ENCODE data around the gene USP15. TPM values are rescaled to one million over a fixed set of nuclear protein-coding genes. Genes with fewer than 3 reads are reported as not detected.

USP15 gene
- total RNA-seq, 1 experiment from 2014 or later: 35.3 TPM

DNA sequence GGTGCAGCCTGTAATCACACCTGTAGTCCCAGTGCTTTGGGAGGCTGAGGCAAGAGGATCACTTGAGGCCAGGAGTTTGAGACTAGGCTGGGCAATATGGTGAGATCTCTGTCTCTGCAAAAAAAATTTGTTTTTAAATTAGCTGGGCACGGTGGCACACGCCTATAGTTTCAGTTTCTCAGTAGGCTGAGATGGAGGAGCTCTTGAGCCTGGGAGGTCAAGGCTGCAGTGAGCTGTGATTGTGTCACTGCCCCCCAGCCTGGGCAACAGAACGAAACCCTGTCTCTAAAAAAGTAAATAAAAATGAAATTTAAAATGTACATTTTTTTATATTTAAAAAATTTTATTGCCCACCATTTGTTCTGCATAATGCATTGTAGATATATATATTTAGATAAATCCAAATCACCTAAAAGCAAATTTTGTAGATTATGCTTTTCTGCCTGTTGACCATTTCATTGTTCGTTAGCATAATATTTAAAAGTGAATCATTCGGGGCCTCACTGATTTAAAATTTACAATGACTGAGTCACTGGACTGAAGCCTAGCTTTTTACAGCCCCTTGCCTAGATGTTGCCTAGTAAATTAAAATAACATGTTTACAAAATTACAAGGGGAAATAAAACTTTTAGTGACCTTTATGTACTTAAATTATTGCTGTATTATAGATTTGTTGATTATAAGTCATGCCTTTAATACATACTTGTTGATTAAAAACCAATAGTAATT, 87.9 kb downstream of the USP15 start:
- Mint-ChIP-seq H3K27me3 (ENCODE audit: low read depth) (no peaks in the 10 kb centered on the region), H3K4me3 (no peak overlapping the region), H3K9me3 (peaks cover 3 to 9% of the 10 kb centered on the region in 2 experiments; a peak in 3 of 5 replicates), H3K27ac (no peak overlapping the region), H3K36me3 (ENCODE audit: insufficient read depth in 1 of 3, low read depth in 3 of 3) (peaks cover 16 to 25% (median 20%) of the 10 kb centered on the region in 3 experiments; a peak in 6 of 7 replicates), H3K4me1 (no peaks in the 10 kb centered on the region)
- H3K4me1 ChIP-seq (ENCODE audit: insufficient read depth, low read length): no peaks in the 10 kb centered on the region
- no peaks in the 10 kb centered on the region for H3K79me2 ChIP-seq (ENCODE audit: insufficient read depth, low read length)
- no peak overlapping the region for H3K9ac ChIP-seq (ENCODE audit: extremely low read depth, insufficient read length, low read length)
- H4K5ac ChIP-seq (ENCODE audit: insufficient read length, low read depth, low read length): no peak overlapping the region
- H3K23me2 ChIP-seq (ENCODE audit: insufficient read length, low read depth, low read length, poor library complexity, severe bottlenecking): no peaks in the 10 kb centered on the region
- no CpG with 5 or more reads among the region's 5 CpGs for WGBS (ENCODE audit: extremely low coverage, insufficient read length, low lambda C conversion rate)
- no peaks in the 10 kb centered on the region for H3K79me1 ChIP-seq (ENCODE audit: insufficient read depth, low read depth, low read length, poor library complexity, severe bottlenecking)
- no peak overlapping the region for H2AFZ ChIP-seq (ENCODE audit: low read length)
- DNase-seq: no peak
- no peaks in the 10 kb centered on the region for H3K9me3 ChIP-seq (ENCODE audit: control insufficient read depth, low read depth, low read length)
- no peak overlapping the region for H2BK120ac ChIP-seq (ENCODE audit: low read depth, low read length, poor library complexity, severe bottlenecking)
- no peak overlapping the region for H2BK5ac ChIP-seq (ENCODE audit: insufficient read length, low read length)
- no peak overlapping the region for H3K18ac ChIP-seq (ENCODE audit: insufficient read length, low read depth, low read length)
- H4K91ac ChIP-seq (ENCODE audit: insufficient read length, low read depth, low read length): no peak overlapping the region
- H3K4me2 ChIP-seq (ENCODE audit: insufficient read depth, insufficient read length, low read length): no peak overlapping the region
- H4K8ac ChIP-seq (replicated peaks; ENCODE audit: insufficient read length, low read depth, low read length): no peak overlapping the region
- no peak overlapping the region for H3K14ac ChIP-seq (ENCODE audit: insufficient read depth, low read length)
- no peak overlapping the region for H2BK20ac ChIP-seq (ENCODE audit: low read depth, low read length, poor library complexity, severe bottlenecking)
- H3K56ac ChIP-seq (ENCODE audit: insufficient read length, low read depth, low read length): no peak overlapping the region
- H3K4ac ChIP-seq (ENCODE audit: low read depth, low read length): no peak overlapping the region
- H2AK5ac ChIP-seq (ENCODE audit: insufficient read length, low read length): no peak overlapping the region
- no peak overlapping the region for H3K23ac ChIP-seq (ENCODE audit: insufficient read length, low read depth, low read length)
- TF ChIP-seq CTCF (conservative IDR thresholded peaks at IDR 0.05): no peak
- no peak overlapping the region for H2BK12ac ChIP-seq (ENCODE audit: insufficient read length, low read depth, low read length)
- H3K27ac ChIP-seq (ENCODE audit: insufficient read length, low read depth, low read length): no peak overlapping the region
- H2BK15ac ChIP-seq (ENCODE audit: low read depth, low read length): no peak overlapping the region
- no peak overlapping the region for H3T11ph ChIP-seq (ENCODE audit: low read length)
- no peaks in the 10 kb centered on the region for H3K27me3 ChIP-seq (ENCODE audit: insufficient read depth, low read length)
- no peaks in the 10 kb centered on the region for H4K20me1 ChIP-seq (ENCODE audit: control insufficient read depth, insufficient read depth, insufficient read length)
